MCF 10A (cell line): ENCODE results near the gene ADGRD2. TPM values are rescaled to one million over a fixed set of nuclear protein-coding genes. Genes with fewer than 3 reads are reported as not detected.
A peak's percentile ranks its signal among the peaks of the same experiment; 100 is the strongest.

ENCODE experiments used
- BruUV-seq: library from RNA; stranded (reverse); fragments of 400-500 nt; replicated peaks from 2 replicates; lab custom pipeline; 2021; lab: Mats Ljungman, UMichigan
- CTCF ChIA-PET: fragments of 300-600 bp; sonication (Branson Sonifier 250); formaldehyde crosslinking; extraction: SDS; loops from one replicate; lab custom pipeline; 2021; ENCODE audit warnings: antibody characterized with exemption, inconsistent platforms; lab: Yijun Ruan, JAX
- POLR2A ChIA-PET: fragments of 300-600, 350-650 bp; sonication (Branson Sonifier 250); formaldehyde crosslinking; extraction: SDS; loops from one replicate; lab custom pipeline; 2020; ENCODE audit warnings: antibody characterized with exemption, inconsistent platforms; lab: Yijun Ruan, JAX
- DNase-seq: peaks from one replicate; pipeline ENCODE4 v3.0.0-alpha.2; 2018; ENCODE audit not compliant: unreplicated experiment
- H3K27ac Mint-ChIP-seq: one replicate; pipeline ENCODE4 v1.8.0; 2022; ENCODE audit warnings: mild to moderate bottlenecking, low read depth, mixed read lengths; ENCODE audit not compliant: unreplicated experiment
- H3K27me3 Mint-ChIP-seq: one replicate; pipeline ENCODE4 v1.8.0; 2022; ENCODE audit warnings: mixed read lengths; ENCODE audit not compliant: insufficient read depth, unreplicated experiment
- H3K36me3 Mint-ChIP-seq: one replicate; pipeline ENCODE4 v1.8.0; 2022; ENCODE audit warnings: mild to moderate bottlenecking, moderate library complexity, mixed read lengths; ENCODE audit not compliant: insufficient read depth, unreplicated experiment
- H3K4me1 Mint-ChIP-seq: one replicate; pipeline ENCODE4 v1.8.0; 2022; ENCODE audit warnings: mixed read lengths; ENCODE audit not compliant: insufficient read depth, unreplicated experiment
- H3K4me3 Mint-ChIP-seq: one replicate; pipeline ENCODE4 v1.8.0; 2022; ENCODE audit warnings: mild to moderate bottlenecking, moderate library complexity, mixed read lengths; ENCODE audit not compliant: unreplicated experiment
- H3K9me3 Mint-ChIP-seq: one replicate; pipeline ENCODE4 v1.8.0; 2022; ENCODE audit warnings: mixed read lengths; ENCODE audit not compliant: unreplicated experiment
- intact Hi-C: fragments of 100-400 bp; cut with micrococcal nuclease; formaldehyde crosslinking; loops from 2 replicates; pipeline ENCODE4 v1.14.1; 2022
- total RNA-seq: library from RNA; stranded (reverse); gene quantifications from 2 replicates; pipeline ENCODE4 v1.2.3, GENCODE V29; 2022
- TF ChIP-seq, protein P1 (sequence below): fragments of 200-600 bp; IDR thresholded peaks from one replicate; pipeline ENCODE4 v1.8.0; 2022; ENCODE audit warnings: antibody characterized with exemption, mild to moderate bottlenecking; ENCODE audit not compliant: unreplicated experiment

Gene ADGRD2
- total RNA-seq, 1 experiment from 2014 or later = not detected

DNA sequence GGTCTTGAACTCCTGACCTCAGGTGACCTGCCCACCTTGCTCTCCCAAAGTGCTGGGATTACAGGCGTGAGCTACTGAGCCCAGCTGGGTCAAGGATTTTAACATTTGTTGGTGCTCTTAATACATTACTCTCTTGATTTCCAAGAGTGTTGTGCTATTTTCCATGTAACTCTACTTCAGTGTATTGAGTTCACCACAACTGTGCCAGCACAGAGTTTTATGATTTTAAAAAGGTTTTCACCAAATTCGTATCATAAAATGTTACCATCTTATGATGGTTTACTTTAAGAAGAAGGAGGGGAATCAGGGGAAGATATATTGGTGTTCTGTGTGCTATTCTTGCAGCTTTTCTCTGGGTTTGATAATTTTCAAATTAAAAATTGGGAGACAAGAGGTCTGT, 6.6 kb upstream of the ADGRD2 start:
- intact Hi-C loops = no loop called here
- H3K9me3 Mint-ChIP-seq = no peaks in the 10 kb centered on the region
- CTCF ChIA-PET = interaction anchor here (0.6 to 1.4 kb wide), 4 partner anchors 23 to 799 kb away, joined by 4 to 8 read pairs (median 4); no protein-coding TSS in a partner anchor
- POLR2A ChIA-PET = no interaction called here
- H3K27ac Mint-ChIP-seq = peak overlapping the region; percentile 61
- DNase-seq = no peak
- peaks cover 5% of the 10 kb centered on the region for H3K4me1 Mint-ChIP-seq
- no peak overlapping the region for H3K4me3 Mint-ChIP-seq
- TF ChIP-seq, protein P1, sequence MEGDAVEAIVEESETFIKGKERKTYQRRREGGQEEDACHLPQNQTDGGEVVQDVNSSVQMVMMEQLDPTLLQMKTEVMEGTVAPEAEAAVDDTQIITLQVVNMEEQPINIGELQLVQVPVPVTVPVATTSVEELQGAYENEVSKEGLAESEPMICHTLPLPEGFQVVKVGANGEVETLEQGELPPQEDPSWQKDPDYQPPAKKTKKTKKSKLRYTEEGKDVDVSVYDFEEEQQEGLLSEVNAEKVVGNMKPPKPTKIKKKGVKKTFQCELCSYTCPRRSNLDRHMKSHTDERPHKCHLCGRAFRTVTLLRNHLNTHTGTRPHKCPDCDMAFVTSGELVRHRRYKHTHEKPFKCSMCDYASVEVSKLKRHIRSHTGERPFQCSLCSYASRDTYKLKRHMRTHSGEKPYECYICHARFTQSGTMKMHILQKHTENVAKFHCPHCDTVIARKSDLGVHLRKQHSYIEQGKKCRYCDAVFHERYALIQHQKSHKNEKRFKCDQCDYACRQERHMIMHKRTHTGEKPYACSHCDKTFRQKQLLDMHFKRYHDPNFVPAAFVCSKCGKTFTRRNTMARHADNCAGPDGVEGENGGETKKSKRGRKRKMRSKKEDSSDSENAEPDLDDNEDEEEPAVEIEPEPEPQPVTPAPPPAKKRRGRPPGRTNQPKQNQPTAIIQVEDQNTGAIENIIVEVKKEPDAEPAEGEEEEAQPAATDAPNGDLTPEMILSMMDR = no peak
- H3K36me3 Mint-ChIP-seq = no peaks in the 10 kb centered on the region
- no peaks in the 10 kb centered on the region for H3K27me3 Mint-ChIP-seq
- BruUV-seq = no TSS peak

DNA sequence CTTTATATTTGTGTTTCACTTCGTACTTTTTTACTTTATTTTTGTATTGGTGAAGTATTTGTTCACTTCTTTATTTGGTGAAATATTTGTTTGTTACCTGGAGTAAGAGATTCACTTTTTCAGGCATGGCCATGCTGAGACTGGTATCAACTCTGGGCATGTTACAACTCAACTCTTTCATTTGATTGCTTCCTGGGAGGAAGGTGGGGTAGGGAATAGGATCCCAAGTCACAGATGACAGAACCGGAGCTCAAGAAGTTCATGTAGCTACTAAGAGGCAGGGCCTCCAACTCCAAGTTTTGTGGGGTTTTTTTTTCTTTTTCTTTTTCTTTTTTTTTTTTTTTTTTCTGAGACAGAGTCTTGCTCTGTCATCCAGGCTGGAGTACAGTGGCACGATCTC, 6.1 kb upstream of the ADGRD2 start:
- H3K4me1 Mint-ChIP-seq = peaks cover 5% of the 10 kb centered on the region
- intact Hi-C loops = no loop called here
- H3K27me3 Mint-ChIP-seq = no peaks in the 10 kb centered on the region
- H3K9me3 Mint-ChIP-seq = no peaks in the 10 kb centered on the region
- TF ChIP-seq, protein P1 = no peak
- H3K36me3 Mint-ChIP-seq = no peaks in the 10 kb centered on the region
- peak overlapping the region; percentile 61 for H3K27ac Mint-ChIP-seq
- no peak overlapping the region for H3K4me3 Mint-ChIP-seq
- CTCF ChIA-PET = interaction anchor here (0.6 to 1.4 kb wide), 5 partner anchors 24 to 800 kb away, joined by 4 to 8 read pairs (median 4); no protein-coding TSS in a partner anchor
- BruUV-seq = no TSS peak
- peak; percentile 14 for DNase-seq
- POLR2A ChIA-PET = no interaction called here

DNA sequence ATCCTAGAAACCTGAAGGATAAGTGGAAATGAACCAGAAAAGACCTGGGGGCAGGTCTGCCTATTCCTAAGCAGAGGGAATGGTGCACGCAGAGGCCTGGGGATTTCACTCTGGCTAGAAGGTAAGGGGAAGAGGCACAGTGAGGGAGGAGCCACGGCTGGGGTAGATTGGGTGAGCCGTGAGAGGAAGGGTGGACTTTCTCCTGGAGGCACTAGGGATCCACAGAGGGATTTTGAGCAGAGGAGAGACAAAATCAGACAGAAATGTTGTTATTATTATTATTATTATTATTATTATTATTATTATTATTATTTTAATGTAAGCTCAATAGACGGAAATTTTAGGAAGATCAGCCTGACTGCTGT, 3.0 kb upstream of the ADGRD2 start:
- no peak overlapping the region for H3K4me3 Mint-ChIP-seq
- no peaks in the 10 kb centered on the region for H3K27me3 Mint-ChIP-seq
- H3K9me3 Mint-ChIP-seq = no peaks in the 10 kb centered on the region
- intact Hi-C loops = no loop called here
- H3K4me1 Mint-ChIP-seq = peaks cover 5% of the 10 kb centered on the region
- H3K27ac Mint-ChIP-seq = no peak overlapping the region
- no peak for DNase-seq
- BruUV-seq = no TSS peak
- CTCF ChIA-PET = interaction anchor here (0.6 to 1.1 kb wide), 4 partner anchors 28 to 104 kb away, joined by 3 to 4 read pairs (median 3); no protein-coding TSS in a partner anchor
- no peaks in the 10 kb centered on the region for H3K36me3 Mint-ChIP-seq
- POLR2A ChIA-PET = no interaction called here
- TF ChIP-seq, protein P1 = no peak

DNA sequence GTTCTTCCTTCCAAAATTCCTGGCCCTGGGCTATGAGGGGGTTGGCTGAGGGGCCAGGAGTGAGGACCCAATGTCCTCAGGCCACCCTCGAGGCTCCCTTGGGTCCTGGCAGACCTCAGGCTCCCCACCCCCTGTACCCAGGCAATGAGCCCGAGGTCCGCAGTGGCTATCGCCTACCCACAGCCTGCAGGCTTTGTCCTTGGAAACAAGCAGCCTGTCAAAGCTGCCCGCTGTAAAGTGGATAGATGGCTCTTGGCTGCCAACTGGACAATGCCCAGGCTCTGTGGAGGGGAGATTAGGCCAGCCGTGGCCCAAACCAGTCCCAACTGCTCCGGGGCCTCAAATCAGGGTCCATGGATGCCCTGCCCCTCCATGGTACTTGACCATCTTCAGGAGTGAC, 2.2 kb upstream of the ADGRD2 start:
- TF ChIP-seq, protein P1 = no peak
- Mint-ChIP-seq H3K27ac (no peak overlapping the region), H3K36me3 (no peaks in the 10 kb centered on the region), H3K27me3 (no peaks in the 10 kb centered on the region), H3K9me3 (no peaks in the 10 kb centered on the region), H3K4me3 (no peak overlapping the region), H3K4me1 (peaks cover 5% of the 10 kb centered on the region)
- intact Hi-C loops = no loop called here
- no peak for DNase-seq
- POLR2A ChIA-PET = no interaction called here
- no TSS peak for BruUV-seq
- CTCF ChIA-PET = interaction anchor here (0.6 to 1.1 kb wide), 4 partner anchors 29 to 104 kb away, joined by 3 to 4 read pairs (median 3); no protein-coding TSS in a partner anchor
